K562 (cell line): ENCODE data around the gene PRKAR2B. TPM values are rescaled to one million over a fixed set of nuclear protein-coding genes. Genes with fewer than 3 reads are reported as not detected.

Source experiments
- ATAC-seq: fragments of 200-7000 bp; cut with Tn5 transposase; 3 replicates; pipeline ENCODE4 v1.9.1; 2020; ENCODE audit warnings: moderate library complexity
- BruUV-seq: library from RNA; stranded (reverse); fragments of 400-500 nt; replicated peaks from 2 replicates; lab custom pipeline; 2021; lab: Mats Ljungman, UMichigan
- CTCF ChIA-PET: fragments of 300-600 bp; formaldehyde crosslinking; extraction: SDS; loops from one replicate; lab custom pipeline; 2021; ENCODE audit warnings: low intra/inter-chr PET ratio; lab: Yijun Ruan, JAX
- POLR2A ChIA-PET: fragments of 300-600, 350-650 bp; sonication (Branson Sonifier 250); formaldehyde crosslinking; extraction: SDS; loops from one replicate; lab custom pipeline; 2021; ENCODE audit warnings: antibody characterized with exemption, inconsistent platforms; lab: Yijun Ruan, JAX
- DNase-seq, 4 experiments: peaks; one replicate each; pipeline versions ENCODE4 v3.0.0 to v3.0.0-alpha.2; 2011 to 2018; ENCODE audit warnings: low spot score in 3 of 4, mixed read lengths in 3 of 4; ENCODE audit errors: extremely low read depth in 1 of 4
- FAIRE-seq: peaks from 2 replicates; lab custom pipeline; 2011; peaks lifted over from hg19 to GRCh38; lab: Jason Lieb, UNC
- H2AFZ ChIP-seq: 2 replicates; pipeline ENCODE4 v1.6.0; 2011; ENCODE audit warnings: low read depth, low read length, control low read depth, inconsistent platforms
- H3K27ac ChIP-seq: fragments of 200-600 bp; 3 replicates; pipeline ENCODE4 v1.8.0; 2011; ENCODE audit warnings: low read depth, mild to moderate bottlenecking, control low read depth, inconsistent platforms, low read length, moderate library complexity, mixed read lengths; ENCODE audit errors: extremely low read depth
- H3K27me3 ChIP-seq, 2 experiments: fragments of 300-600 bp in 1 of 2; 2 replicates in 1 of 2; 3 replicates in 1 of 2; pipeline versions ENCODE4 v1.6.0 to v1.8.0; 2011; ENCODE audit warnings: inconsistent platforms in 2 of 2, low read length in 2 of 2, mild to moderate bottlenecking in 1 of 2, mixed read lengths in 1 of 2, moderate library complexity in 1 of 2; ENCODE audit not compliant: control insufficient read depth in 2 of 2, insufficient read depth in 2 of 2
- H3K36me3 ChIP-seq: fragments of 300-600 bp; 3 replicates; pipeline ENCODE4 v1.8.0; 2011; ENCODE audit warnings: mild to moderate bottlenecking, low read length, inconsistent platforms; ENCODE audit not compliant: control insufficient read depth, insufficient read depth
- H3K4me1 ChIP-seq, 2 experiments: fragments of 200-600 bp in 1 of 2; replicated peaks in 1 of 2; 2 replicates in 1 of 2; 3 replicates in 1 of 2; pipeline versions ENCODE4 v1.5.1 to v1.8.0; 2011; ENCODE audit warnings: inconsistent platforms in 2 of 2, low read length in 2 of 2, mild to moderate bottlenecking in 1 of 2, mixed read lengths in 1 of 2, moderate library complexity in 1 of 2; ENCODE audit not compliant: control insufficient read depth in 2 of 2, insufficient read depth in 2 of 2
- H3K4me2 ChIP-seq: 2 replicates; pipeline ENCODE4 v1.6.1; 2011; ENCODE audit warnings: low read length, control low read depth, inconsistent platforms, mixed read lengths; ENCODE audit not compliant: insufficient read depth
- H3K4me3 ChIP-seq: fragments of 200-600 bp; sonication (generic), shearing (Covaris generic); 2 replicates; pipeline ENCODE4 v1.5.1; 2016; ENCODE audit warnings: control low read depth, inconsistent platforms
- H3K79me2 ChIP-seq: fragments of 200-600 bp; 3 replicates; pipeline ENCODE4 v1.8.0; 2011; ENCODE audit warnings: low read length, inconsistent platforms; ENCODE audit not compliant: control insufficient read depth, insufficient read depth
- H3K9ac ChIP-seq, 2 experiments: 2 replicates each; pipeline versions ENCODE4 v1.6.0 to v1.6.1; 2011; ENCODE audit warnings: low read depth in 2 of 2, low read length in 2 of 2, control low read depth in 1 of 2, inconsistent platforms in 1 of 2, mild to moderate bottlenecking in 1 of 2, mixed read lengths in 1 of 2; ENCODE audit not compliant: insufficient read depth in 1 of 2
- H3K9me1 ChIP-seq: one replicate; pipeline ENCODE4 v1.6.0; 2011; ENCODE audit warnings: inconsistent platforms, mild to moderate bottlenecking, low read length, moderate library complexity; ENCODE audit not compliant: control insufficient read depth, insufficient read depth
- H3K9me3 ChIP-seq: replicated peaks from 2 replicates; pipeline ENCODE4 v1.5.1; 2011; ENCODE audit warnings: low read depth, low read length, inconsistent platforms; ENCODE audit not compliant: control insufficient read depth, insufficient read depth
- H4K20me1 ChIP-seq: replicated peaks from 2 replicates; pipeline ENCODE4 v1.6.1; 2011; ENCODE audit warnings: low read length, inconsistent platforms, mixed read lengths; ENCODE audit not compliant: control insufficient read depth, insufficient read depth
- BDP1 ChIP-seq: IDR thresholded peaks from 3 replicates; pipeline ENCODE4 v1.6.1; 2011; ENCODE audit not compliant: insufficient read length, insufficient read depth
- CEBPG ChIP-seq, 3 experiments: fragments of 200-800 bp in 1 of 3; sonication (Bioruptor generic) in 1 of 3; sonication (generic) in 1 of 3; formaldehyde crosslinking in 1 of 3; IDR thresholded peaks in 2 of 3; conservative IDR thresholded peaks in 1 of 3; 2 replicates each; pipeline versions ENCODE4 v1.6.1 to v1.8.0; 2016 to 2022; ENCODE audit warnings: missing compliant biosample characterization in 2 of 3, missing genetic modification characterization in 2 of 3, mild to moderate bottlenecking in 1 of 3, missing genetic modification reagents in 1 of 3
- CREBBP ChIP-seq: IDR thresholded peaks from one replicate; pipeline ENCODE4 v1.6.1; 2012; ENCODE audit warnings: low read depth, mild to moderate bottlenecking, control low read depth, inconsistent platforms, low read length
- HNRNPK ChIP-seq: fragments of 200-400 bp; formaldehyde crosslinking; IDR thresholded peaks from one replicate; pipeline ENCODE4 v1.6.1; 2018; ENCODE audit warnings: mild to moderate bottlenecking, low read depth, low read length; ENCODE audit not compliant: poor library complexity, severe bottlenecking
- KLF16 ChIP-seq: IDR thresholded peaks from 2 replicates; pipeline ENCODE4 v1.6.1; 2016; ENCODE audit warnings: antibody characterized with exemption
- LEF1 ChIP-seq: fragments of 450-650 bp; IDR thresholded peaks from 2 replicates; pipeline ENCODE4 v1.6.1; 2016; ENCODE audit warnings: mild to moderate bottlenecking
- MYBL2 ChIP-seq, 2 experiments: fragments of 450-650 bp in 1 of 2; sonication (generic) in 1 of 2; formaldehyde crosslinking in 1 of 2; IDR thresholded peaks; 2 replicates each; pipeline versions ENCODE4 v1.6.1 to v1.8.1; 2017 to 2022; ENCODE audit warnings: borderline replicate concordance in 1 of 2, inconsistent platforms in 1 of 2, low read depth in 1 of 2, mild to moderate bottlenecking in 1 of 2, missing genetic modification reagents in 1 of 2, moderate library complexity in 1 of 2
- NCOR1 ChIP-seq: fragments of 450-650 bp; IDR thresholded peaks from 2 replicates; pipeline ENCODE4 v1.6.1; 2016; ENCODE audit warnings: mild to moderate bottlenecking, moderate library complexity
- POLR2AphosphoS2 ChIP-seq: IDR thresholded peaks from 2 replicates; pipeline ENCODE4 v1.6.1; 2012; ENCODE audit warnings: low read length, improper control_type of control experiment
- POLR3A ChIP-seq: IDR thresholded peaks from 2 replicates; pipeline ENCODE4 v1.6.1; 2011; ENCODE audit warnings: borderline replicate concordance, mild to moderate bottlenecking, moderate library complexity; ENCODE audit not compliant: insufficient read length, insufficient read depth; ENCODE audit errors: extremely low read depth
- PRMT5 ChIP-seq: sonication (generic); formaldehyde crosslinking; IDR thresholded peaks from 2 replicates; pipeline ENCODE4 v1.5.0; 2020; ENCODE audit warnings: missing genetic modification reagents
- RFX1 ChIP-seq: fragments of 450-650 bp; IDR thresholded peaks from 2 replicates; pipeline ENCODE4 v1.6.1; 2016; ENCODE audit warnings: mild to moderate bottlenecking, moderate library complexity
- SMARCE1 ChIP-seq: fragments of 450-650 bp; IDR thresholded peaks from 2 replicates; pipeline ENCODE4 v1.7.1; 2016; ENCODE audit warnings: mild to moderate bottlenecking
- ZNF146 ChIP-seq: IDR thresholded peaks from one replicate; pipeline ENCODE4 v1.6.1; 2018; ENCODE audit warnings: missing compliant biosample characterization; ENCODE audit not compliant: unreplicated experiment
- ZNF174 ChIP-seq: fragments of 250-450 bp; sonication (Bioruptor Pico); IDR thresholded peaks from 2 replicates; pipeline ENCODE4 v1.4.0; 2020; ENCODE audit warnings: mild to moderate bottlenecking
- ZNF644 ChIP-seq: fragments of 200-800 bp; sonication (Bioruptor generic); IDR thresholded peaks from 2 replicates; pipeline ENCODE4 v1.6.1; 2016; ENCODE audit warnings: low read depth, missing genetic modification characterization, missing compliant biosample characterization
- WGBS: fragments of 100-300 bp; shearing (Covaris generic); methylation state at CpG from one replicate; pipeline ENCODE4 v1.1.6; 2016; ENCODE audit warnings: low coverage, mixed read lengths; ENCODE audit not compliant: insufficient coverage; ENCODE audit errors: missing lambda C conversion rate; 5-methylcytosine and 5-hydroxymethylcytosine counted together
- in situ Hi-C: fragments of 300-500 bp; cut with MboI; formaldehyde crosslinking; loops from 4 replicates; pipeline ENCODE4 v1.15.0; 2018; ENCODE audit warnings: inconsistent platforms, mixed read lengths
- intact Hi-C: fragments of 100-400 bp; cut with micrococcal nuclease; formaldehyde crosslinking; loops from 2 replicates; pipeline ENCODE4 v1.14.2; 2022
- polyA plus RNA-seq, 8 experiments: library from polyadenylated mRNA; depleted of rRNA in 4 of 8; stranded (reverse) in 5 of 8; unstranded in 3 of 8; fragments of >200 nt; fragmentation: Nextera tagmentation in 2 of 8; fragmentation: Illumina TruSeq in 1 of 8; extraction: Ambion mirVana in 2 of 8; extraction: Trizol in 1 of 8; gene quantifications; 2 replicates each; pipeline versions ENCODE4 v1.2.1 to v1.2.3, GENCODE V29; 2011 to 2014; ENCODE audit warnings: inconsistent platforms in 1 of 8, missing spikeins in 1 of 8
- total RNA-seq, 7 experiments: library from RNA; depleted of rRNA in 6 of 7; stranded (reverse); fragments of >200 nt in 6 of 7; fragmentation: Illumina TruSeq in 2 of 7; extraction: Trizol in 2 of 7; gene quantifications; 2 replicates each; pipeline versions ENCODE4 v1.2.1 to v1.2.3, GENCODE V29; 2011 to 2021; ENCODE audit warnings: low replicate concordance in 1 of 7
- TF ChIP-seq, protein P1 (sequence below): fragments of 250-450 bp; sonication (Bioruptor Pico); IDR thresholded peaks from 2 replicates; pipeline ENCODE4 v1.5.0; 2021
- TF ChIP-seq, protein P2 (sequence below): fragments of 250-450 bp; sonication (Bioruptor Pico); IDR thresholded peaks from 2 replicates; pipeline ENCODE4 v1.5.0; 2022; ENCODE audit warnings: mild to moderate bottlenecking
- TF ChIP-seq, protein P3 (sequence below): IDR thresholded peaks from 2 replicates; pipeline ENCODE4 v1.6.1; 2011; ENCODE audit not compliant: insufficient read length; ENCODE audit errors: extremely low read depth

The PRKAR2B gene
- total and polyA plus RNA-seq, 9 of the 15 experiments (the other 6 are each of a cell fraction or from before 2014, with no cell fraction given) = 59.0 to 173 (median 129) TPM

DNA sequence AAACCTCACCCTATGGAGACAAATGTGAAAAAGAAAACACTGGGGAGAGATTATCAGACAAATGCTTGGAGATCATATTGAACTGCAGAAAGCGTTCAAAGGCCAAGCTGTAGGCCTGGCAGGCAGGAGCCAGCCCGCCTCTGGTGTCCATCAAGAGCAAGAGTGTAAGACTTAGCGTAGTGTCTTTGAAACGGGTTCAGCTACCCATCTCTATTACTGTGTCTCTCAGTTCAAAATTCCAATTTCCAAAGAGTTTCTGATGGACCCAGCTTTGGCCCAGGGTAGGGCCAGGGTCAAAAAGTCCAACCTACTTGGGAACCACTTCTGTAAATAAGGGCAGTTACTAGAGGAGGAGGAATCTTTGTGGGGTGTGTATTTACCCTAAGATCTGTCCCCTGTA is 78.9 kb downstream of the PRKAR2B start:
- no peak overlapping the region for H2AFZ ChIP-seq
- H3K4me3 ChIP-seq = no peak overlapping the region
- H3K36me3 ChIP-seq = peaks cover 30% of the 10 kb centered on the region; the same call in 2 of the 3 replicates
- ATAC-seq (no peak), FAIRE-seq (no peak), DNase-seq (no peak)
- 89% methylated on average over 4 of the region's 4 CpGs for WGBS
- no peak overlapping the region for H3K9ac ChIP-seq
- H3K79me2 ChIP-seq = peaks cover 74% of the 10 kb centered on the region
- no peak for TF ChIP-seq CEBPG (CRISPR knock-in tag; IDR thresholded peaks at IDR 0.05)
- TF ChIP-seq CEBPG (tag; conservative IDR thresholded peaks at IDR 0.05 in 1 of 2, IDR thresholded peaks at IDR 0.05 in 1 of 2) = no peak
- no peak for TF ChIP-seq HNRNPK
- TF ChIP-seq ZNF174 = no peak
- no peak for TF ChIP-seq CREBBP
- TF ChIP-seq LEF1 = no peak
- TF ChIP-seq KLF16 = no peak
- TF ChIP-seq, protein P1, sequence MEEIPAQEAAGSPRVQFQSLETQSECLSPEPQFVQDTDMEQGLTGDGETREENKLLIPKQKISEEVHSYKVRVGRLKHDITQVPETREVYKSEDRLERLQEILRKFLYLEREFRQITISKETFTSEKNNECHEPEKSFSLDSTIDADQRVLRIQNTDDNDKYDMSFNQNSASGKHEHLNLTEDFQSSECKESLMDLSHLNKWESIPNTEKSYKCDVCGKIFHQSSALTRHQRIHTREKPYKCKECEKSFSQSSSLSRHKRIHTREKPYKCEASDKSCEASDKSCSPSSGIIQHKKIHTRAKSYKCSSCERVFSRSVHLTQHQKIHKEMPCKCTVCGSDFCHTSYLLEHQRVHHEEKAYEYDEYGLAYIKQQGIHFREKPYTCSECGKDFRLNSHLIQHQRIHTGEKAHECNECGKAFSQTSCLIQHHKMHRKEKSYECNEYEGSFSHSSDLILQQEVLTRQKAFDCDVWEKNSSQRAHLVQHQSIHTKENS = no peak
- no peak for TF ChIP-seq ZNF146 (CRISPR knock-in tag)
- no peak for TF ChIP-seq BDP1
- no peak for TF ChIP-seq SMARCE1
- TF ChIP-seq ZNF644 = no peak
- TF ChIP-seq POLR3A = no peak
- TF ChIP-seq, protein P2, sequence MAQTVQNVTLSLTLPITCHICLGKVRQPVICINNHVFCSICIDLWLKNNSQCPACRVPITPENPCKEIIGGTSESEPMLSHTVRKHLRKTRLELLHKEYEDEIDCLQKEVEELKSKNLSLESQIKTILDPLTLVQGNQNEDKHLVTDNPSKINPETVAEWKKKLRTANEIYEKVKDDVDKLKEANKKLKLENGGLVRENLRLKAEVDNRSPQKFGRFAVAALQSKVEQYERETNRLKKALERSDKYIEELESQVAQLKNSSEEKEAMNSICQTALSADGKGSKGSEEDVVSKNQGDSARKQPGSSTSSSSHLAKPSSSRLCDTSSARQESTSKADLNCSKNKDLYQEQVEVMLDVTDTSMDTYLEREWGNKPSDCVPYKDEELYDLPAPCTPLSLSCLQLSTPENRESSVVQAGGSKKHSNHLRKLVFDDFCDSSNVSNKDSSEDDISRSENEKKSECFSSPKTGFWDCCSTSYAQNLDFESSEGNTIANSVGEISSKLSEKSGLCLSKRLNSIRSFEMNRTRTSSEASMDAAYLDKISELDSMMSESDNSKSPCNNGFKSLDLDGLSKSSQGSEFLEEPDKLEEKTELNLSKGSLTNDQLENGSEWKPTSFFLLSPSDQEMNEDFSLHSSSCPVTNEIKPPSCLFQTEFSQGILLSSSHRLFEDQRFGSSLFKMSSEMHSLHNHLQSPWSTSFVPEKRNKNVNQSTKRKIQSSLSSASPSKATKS (CRISPR knock-in tag) = no peak
- no peak for TF ChIP-seq POLR2AphosphoS2
- TF ChIP-seq MYBL2 (IDR thresholded peaks at IDR 0.05; ENCODE audit: low read depth) = no peak
- TF ChIP-seq MYBL2 (CRISPR knock-in tag; IDR thresholded peaks at IDR 0.05; ENCODE audit: borderline replicate concordance) = no peak
- TF ChIP-seq RFX1 = no peak
- no peak for TF ChIP-seq PRMT5 (CRISPR knock-in tag)
- TF ChIP-seq, protein P3, sequence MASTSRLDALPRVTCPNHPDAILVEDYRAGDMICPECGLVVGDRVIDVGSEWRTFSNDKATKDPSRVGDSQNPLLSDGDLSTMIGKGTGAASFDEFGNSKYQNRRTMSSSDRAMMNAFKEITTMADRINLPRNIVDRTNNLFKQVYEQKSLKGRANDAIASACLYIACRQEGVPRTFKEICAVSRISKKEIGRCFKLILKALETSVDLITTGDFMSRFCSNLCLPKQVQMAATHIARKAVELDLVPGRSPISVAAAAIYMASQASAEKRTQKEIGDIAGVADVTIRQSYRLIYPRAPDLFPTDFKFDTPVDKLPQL = no peak
- TF ChIP-seq NCOR1 = no peak
- 0 out of 2 replicates have a peak, but pooled peaks cover 3% of the 10 kb centered on the region for H4K20me1 ChIP-seq
- intact Hi-C loops (no loop called here), in situ Hi-C loops (no loop called here)
- peaks cover 4 to 5% of the 10 kb centered on the region in 2 experiments; a peak in 4 of 5 replicates for H3K4me1 ChIP-seq
- H3K27ac ChIP-seq = no peak overlapping the region
- no peaks in the 10 kb centered on the region for H3K9me1 ChIP-seq
- no peaks in the 10 kb centered on the region for H3K9me3 ChIP-seq
- no peak overlapping the region for H3K4me2 ChIP-seq
- CTCF ChIA-PET = interaction anchor here (1.0 kb wide), 1 partner anchor 26 kb away, joined by 3 read pairs; no protein-coding TSS in a partner anchor
- POLR2A ChIA-PET = interaction anchor here (1.2 to 2.2 kb wide), 4 partner anchors 10 to 36 kb away, joined by 4 to 14 read pairs (median 4); no protein-coding TSS in a partner anchor
- no TSS peak for BruUV-seq
- no peaks in the 10 kb centered on the region for H3K27me3 ChIP-seq
